NCI-H1417 (cell line): ENCODE data around the gene ADRA2C.

Source experiments
- DNase-seq, 3 experiments: peaks; one replicate each; lab custom pipeline; 2025; lab: John Stamatoyannopoulos, UW

ADRA2C gene

DNA sequence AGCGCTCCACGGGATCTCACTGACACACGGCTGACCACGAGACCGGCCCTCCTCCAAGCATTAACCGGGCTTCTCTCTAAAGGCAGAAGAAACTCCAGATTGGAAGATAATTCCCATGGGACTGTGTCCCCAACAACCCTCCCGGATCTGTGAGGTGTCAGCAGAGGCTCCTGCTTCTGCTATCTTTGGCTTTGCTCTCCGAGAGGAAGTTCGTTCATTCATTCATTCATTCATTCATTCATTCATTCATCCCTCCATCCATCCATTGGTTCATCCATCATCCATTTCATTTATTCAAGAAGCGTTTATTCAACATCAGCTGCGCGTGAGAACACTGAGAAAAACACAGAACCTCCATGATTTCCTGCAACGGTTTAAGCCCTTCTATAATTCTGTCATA is 11.5 kb downstream of the ADRA2C start:
- no peak for DNase-seq

DNA sequence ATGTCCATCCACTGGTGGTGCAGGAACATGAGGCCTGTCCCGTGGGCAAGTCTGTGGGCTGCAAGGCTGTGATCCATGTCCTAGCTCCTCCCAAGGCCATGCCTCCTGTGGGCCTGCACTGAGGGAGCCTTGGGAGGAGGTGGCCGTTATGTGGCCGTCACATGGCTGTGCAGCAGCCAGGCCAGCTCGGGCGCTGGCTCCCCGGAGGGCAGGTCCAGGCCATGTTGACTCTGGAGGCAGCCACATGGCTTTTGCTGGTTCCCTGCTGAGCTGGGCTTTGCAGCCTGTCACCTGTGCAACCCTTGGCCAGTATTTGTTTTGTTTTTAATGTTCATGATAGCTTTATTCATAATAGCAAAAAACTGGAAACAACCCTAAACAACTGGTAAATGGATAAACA is 13.3 kb downstream of the ADRA2C start:
- no peak for DNase-seq

DNA sequence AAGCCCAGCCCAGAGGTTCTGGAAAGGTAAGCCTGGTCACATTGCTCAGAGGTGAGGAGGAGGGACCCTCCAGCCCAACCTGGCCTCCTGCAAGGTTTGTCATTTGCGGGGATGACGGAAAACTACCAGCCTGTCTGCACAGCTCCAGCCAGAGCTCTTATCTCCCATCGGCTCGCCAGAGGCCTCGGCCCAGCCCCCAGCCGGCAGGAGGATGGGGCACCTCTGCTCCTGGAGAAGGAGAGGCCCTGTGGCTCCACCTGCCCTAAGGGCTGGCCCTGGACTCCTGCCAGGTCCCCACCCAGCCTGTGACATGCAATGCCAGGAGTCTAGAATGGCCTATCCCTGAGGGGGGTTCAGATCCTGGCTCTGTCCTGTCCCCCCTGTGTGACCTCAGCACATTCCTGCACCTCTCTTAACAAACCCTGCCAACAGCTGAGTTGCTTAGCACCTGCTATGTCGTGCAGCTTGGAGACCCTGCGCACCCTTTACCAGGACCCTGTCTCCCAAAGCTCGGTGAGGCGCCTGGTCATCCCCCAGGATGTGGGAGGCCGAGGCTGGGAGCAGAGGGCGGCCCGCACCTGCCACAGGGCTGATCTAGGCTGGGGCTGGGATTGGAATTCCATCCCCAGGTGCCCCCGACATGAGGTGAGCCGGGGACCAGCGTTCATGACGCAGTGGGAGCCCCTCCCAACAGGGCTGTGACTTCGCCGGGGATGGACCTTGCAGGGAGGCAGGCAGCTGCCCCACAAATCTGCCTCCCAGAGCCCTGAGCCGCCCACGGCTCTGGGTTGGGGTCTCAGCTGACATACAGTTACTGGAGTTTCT is 14.4 kb downstream of the ADRA2C start:
- peak in 2 of 3 experiments; percentile 43 to 45 for DNase-seq

DNA sequence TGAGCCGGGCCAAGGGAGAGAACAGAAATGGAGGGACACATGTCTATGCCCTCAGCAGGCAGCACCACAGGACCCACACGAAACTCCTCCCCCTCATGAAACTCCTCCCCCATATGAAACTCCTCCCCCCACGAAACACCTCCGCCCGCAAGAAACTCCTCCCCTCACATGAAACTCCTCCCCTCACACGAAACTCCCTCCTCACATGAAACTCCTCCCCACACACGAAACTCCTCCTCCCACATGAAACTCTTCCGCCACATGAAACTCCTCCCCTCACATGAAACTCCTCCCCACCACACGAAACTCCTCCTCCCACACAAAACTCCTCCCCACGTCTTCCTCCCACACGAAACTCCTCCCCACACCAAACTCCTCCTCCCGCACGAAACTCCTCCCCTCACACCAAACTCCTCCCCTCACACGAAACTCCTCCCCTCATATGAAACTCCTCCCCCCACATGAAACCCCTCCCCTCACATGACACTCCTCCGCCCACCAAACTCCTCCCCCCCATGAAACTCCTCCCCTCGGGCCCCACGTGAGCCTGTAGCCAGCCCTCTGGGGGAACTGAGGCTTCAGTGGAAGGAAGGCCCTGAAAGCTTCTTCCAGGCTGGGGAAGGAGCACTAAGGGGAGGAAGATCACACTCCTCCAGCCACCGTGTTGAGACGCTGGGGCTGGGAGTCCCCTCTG is 15.2 kb downstream of the ADRA2C start:
- DNase-seq = no peak

DNA sequence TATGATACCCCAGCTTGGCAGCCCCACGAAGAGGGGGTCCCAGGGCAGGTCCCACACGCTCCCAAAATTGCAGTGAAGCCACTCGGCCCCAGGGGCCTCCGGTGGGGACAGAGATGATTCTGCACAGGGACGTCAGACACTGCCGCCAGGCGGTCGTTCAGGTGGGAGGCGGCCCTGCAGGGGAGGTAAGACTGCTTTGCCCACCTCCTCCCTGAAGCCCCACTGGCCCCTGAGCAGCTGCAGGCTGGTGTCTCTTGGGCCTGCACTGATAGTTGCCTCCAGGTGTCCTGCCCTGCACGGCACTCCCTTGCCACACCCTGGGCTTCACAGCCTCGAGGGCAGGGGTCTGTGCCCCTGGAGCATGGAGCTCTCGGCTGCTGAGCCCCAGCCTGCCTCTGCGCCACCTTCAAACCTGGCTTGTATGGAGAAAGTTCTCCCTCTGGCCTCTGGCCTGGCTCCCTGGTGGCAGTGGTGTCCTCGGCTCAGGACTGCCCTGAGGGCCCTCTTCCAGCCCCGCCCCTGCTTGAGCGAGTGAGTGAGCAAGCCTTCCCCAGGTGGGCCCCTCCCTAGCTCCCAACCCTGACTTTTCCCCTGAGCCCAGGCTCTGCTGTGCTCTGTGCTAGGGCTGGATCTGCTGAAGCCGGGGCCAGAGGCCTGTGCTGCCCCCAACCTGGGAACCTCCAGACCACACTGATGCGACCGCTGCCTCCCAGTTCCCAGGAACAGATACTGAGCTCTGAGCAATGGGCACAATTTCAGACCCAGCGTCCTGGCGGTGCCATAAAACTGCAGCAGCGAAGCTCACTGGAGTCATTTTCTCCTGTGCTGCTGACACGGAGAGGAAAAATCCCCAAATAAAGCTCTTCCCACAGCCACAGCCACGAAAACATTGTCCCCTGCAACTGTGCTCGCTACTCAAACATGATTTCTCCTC is 16.1 kb downstream of the ADRA2C start:
- no peak for DNase-seq

DNA sequence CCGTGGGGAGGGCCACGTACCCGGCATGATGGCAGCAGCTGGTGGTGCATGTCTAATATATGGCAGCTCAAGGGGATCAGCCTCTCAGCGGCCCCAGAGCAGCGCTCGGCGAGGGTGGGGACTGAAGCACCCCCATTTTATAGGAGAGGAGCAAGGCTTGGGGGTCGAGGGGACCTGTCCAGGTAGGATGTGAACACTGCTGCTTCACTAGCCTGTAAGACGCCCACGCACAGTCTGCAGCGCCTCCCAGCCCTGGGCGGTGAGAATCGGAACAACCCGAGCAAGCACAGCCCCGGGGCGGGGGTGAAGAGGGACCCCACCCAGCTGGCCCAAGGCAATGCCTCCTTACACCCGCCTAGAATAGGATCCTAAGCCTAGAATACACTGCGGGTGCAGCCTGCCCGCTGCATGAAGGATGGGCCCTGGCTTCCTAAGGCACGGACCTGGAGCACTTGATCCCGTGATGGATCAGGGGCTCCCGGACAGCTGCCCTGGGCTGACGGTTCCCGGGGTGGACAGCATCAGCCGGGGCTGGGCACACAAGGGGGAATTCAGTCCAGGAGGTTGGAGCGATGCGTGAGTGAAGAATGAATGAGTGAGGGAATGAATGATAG is 17.6 kb downstream of the ADRA2C start:
- DNase-seq = peak in 1 of 3 experiments; percentile 13

DNA sequence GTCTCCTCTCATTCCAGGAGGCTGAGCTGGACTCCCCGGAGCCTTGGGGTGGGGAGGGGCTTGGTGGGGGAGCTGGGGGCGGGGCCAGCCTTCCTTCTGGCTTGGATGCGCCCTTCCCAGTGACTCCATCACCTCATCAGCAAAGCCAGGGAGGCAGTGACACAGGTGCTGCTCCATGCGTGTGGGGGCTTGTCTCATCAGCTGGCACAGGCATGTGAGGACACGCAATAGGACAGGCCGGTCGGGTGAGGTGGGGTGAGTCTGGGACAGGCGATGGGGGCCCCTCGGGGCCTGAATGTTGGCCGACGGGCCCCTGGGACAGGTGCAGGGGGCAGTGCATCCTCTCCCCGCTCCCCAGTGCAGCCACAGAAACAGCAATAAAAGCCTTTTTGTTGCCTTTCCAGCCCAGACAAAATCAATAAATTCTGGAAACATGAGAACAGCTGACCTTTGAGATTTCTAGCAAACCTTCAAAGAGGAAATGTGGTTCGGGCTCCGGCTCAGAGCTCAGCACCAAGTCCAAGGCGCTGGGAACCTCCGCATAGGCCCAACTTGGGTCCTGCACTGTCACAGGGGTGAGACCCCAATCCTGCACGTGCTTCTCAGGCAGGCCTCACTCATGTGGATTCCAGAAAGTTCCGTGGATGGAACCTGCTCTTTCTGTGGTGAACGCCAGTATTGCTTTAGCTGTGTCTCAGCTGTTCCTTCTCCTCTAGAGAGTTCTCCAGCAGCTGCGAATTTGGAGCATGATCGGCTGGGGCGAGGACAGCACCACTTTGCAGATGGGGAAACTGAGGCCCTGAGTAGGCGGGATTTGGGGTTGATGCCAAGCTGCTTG is 18.5 kb downstream of the ADRA2C start:
- DNase-seq = peak in 1 of 3 experiments; percentile 45

DNA sequence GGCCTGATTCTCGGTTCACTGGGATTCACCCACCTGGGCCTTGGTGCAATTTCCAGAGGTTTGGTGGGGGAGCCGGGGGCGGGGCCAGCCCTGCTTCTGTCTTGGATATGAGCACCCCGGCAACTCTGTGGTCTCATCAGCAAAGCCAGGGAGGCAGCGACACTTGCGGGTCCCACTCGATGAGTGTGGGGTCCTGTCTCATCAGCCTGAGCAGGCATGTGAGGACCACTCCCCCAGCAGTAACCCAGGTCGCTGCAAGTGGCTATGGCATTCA is 19.0 kb downstream of the ADRA2C start:
- DNase-seq = no peak

DNA sequence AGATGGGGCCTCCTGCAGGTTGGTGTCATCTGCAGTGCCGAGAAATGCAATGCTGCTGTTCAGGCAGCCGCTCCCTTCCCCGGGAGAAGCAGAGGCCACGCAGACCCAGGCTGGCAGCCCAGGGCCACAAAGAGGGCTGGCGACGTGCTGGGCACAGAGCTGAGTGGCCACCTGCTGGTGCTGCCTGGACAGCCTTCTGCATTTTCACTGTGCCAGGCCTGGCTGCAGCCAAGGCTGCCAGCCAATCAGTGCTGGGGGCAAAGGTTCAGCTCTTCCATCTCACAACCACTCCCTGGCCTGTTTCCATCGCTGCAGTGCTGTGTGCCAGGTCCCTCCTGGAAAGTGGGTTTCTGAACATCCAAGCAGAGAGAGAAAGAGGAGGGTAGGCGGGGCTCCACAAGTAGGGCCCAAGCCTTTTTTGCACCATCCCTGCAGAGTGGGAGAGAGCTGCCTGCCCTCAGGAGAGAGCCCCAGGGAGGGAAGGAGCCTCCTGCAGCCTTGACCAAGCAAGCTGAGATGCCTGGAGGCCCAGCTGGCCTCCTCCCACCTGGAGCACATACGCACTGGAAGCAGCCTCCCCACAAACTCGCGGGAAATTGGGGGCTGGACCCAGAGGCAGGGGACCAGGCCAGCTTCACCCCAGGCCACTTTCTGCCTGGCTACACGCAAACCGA is 20.1 kb downstream of the ADRA2C start:
- DNase-seq = peak in 2 of 3 experiments; percentile 23 to 50

DNA sequence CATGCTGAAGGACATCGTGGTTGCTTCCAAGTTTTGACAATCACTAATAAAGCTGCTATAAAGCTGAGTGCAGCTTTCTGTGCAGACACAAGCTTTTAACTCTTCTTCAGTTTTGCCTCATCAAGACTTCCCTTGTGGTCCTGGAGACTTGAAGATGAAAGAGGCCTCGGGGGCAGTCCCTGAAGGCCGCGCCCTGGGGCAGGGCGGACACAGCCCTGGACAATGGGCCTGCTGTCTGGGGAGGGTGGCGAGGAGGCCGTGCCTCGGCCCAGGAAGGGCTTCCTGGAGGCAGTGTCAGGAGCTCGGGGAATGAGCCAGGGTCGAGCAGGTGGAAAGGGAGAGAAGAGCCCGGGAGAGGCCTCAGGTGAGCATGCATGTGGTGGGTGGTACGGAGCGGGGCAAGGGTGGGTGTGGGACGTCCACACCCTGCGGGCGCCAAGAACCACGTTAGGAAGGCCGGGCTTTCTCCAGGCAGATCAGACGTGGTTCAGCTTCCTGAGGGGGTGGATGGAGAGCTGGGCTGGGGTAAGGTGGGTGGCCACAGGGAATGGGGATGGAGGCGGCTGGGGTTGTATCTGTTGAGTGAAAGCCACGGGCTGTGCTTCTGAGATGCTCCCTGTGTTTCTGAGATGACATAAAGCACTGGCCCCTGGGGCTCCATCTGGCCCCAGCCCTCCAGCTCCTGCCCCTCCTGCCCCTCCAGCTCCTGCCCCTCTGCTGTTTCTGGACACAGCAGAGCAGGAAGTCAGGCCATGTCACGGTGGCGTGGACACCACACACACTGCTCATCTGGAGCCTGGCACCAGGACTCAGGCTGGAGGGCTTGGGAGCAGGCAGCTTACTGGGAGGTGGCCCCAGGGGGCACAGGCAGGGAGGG is 21.5 kb downstream of the ADRA2C start:
- no peak for DNase-seq

DNA sequence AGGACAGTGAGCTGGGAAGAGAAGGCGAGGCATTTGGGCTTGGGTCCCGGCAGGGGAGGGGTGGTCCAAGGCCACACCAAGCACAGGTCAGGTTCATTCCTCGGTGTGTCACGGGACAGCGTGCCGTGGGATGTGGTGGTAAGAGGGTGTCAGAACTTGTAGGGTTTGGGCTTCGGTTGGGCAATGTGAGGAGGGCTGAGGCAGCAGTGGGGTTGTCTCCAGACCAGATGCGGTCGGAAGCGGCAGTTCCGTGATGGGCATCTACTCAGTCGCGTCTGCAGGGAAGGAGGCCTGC is 22.1 kb downstream of the ADRA2C start:
- DNase-seq = no peak

DNA sequence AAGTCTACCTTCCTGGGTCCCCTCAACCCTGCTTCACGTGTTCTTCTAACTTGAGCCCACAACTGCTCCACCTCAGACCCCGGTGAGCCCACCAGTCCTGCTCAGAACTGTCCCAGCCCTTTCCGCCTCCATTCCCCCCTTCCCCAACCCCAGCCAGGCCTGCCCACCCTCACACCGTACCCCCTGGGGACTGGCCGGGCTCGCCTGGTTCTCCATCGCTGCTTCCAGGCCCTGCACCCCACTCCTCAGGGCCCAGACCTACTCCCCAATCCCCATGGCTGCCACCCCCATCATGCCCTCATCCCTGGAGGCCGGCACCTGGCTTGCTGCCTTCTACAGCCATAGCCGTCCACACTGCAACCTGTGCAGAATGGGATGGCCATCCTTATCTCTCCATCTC is 23.4 kb downstream of the ADRA2C start:
- DNase-seq = no peak

DNA sequence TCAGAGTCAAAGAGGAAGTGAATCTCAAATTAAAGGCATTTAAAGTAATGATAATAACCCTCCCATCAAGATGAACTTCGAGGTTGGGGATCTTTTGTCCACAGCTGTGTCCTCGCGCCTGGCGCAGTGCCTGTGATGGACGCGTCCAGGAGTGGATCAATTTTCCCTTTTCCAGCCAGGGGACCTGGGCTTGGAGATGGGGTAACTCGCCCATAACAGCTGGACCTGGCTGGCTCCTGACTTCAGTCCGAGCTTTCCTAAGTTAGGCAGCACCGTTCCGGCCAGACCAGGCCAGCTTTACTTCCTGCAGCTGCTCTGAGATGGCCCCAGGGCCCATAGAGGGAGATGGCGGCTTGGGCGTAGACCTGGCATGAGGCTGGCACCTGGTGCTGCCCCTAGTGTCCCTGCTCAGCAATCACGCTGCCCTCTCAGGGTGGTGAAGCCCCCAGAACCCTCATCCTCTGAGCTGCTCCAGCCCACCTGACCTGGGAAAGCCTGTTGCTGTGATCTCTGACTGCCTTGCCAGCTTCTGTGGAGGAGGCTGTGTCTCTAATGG is 23.9 kb downstream of the ADRA2C start:
- no peak for DNase-seq

DNA sequence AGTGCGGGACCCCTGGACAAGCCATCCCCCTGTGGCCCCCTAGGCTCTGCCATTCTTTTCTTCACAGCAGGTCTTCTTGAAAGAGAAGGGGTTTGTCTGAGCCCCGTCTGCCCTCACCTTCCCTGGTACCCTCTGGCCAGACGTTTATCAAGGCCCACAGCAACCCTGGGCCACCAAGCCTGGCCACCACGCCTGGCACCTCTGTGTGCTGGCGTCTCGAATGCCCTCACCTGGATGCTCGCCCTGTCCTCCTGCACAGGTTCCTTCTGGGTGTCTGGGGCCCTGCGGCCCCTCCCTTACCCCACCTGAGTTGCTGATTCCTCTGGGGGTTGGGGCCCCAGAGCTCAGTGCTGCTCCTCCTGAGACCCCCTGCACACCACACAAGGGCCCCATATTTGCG is 25.1 kb downstream of the ADRA2C start:
- DNase-seq = no peak

DNA sequence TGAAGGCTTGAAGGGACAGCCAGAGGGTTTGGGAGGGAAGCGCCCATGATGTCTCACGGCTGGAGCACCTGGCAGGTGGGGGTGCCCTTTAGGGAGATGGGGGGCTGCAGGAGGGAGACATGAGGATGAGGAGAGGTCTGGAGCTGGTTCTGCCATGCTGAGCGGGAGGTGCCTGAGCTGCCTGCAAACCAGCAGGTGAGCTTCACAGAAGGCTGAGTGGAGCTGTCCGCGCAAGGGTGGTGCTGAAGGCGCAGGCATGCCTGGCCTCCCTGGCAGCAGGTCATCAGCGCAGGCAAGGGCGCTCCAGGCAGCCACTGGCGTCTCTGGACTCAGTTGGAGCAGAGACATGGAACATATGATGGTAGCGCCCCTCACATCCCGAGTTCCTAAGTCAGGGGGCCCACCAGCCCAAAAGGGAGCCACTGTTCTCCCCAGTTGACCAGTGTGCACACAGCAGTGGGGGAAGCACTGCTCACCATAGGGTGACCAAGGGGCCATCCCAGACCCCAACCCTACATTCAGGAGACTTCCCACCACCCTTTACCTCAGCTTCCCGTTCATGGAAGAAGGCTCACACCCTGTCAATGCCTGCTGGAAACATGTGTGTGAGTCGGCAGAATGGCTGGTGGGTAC is 25.8 kb downstream of the ADRA2C start:
- DNase-seq = no peak

DNA sequence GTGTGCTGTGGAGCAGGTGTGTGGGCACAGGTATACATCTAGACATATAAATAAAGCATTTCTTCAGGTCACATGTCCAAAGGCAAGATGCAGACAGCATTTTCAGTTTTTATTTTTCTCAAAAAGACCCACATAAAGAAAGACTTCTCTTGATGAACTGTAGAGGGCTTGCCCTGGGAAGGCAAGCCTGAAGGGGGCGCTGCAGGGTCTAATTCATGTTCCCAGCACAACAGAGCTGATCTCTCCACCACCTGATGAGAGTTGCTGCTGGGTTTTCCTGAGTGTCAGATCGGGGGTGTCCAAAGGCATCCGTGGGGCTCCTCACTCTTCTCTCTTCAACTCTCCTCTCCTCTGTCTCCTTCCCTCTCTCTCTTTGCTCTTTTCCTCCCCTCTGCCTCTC is 26.6 kb downstream of the ADRA2C start:
- no peak for DNase-seq

DNA sequence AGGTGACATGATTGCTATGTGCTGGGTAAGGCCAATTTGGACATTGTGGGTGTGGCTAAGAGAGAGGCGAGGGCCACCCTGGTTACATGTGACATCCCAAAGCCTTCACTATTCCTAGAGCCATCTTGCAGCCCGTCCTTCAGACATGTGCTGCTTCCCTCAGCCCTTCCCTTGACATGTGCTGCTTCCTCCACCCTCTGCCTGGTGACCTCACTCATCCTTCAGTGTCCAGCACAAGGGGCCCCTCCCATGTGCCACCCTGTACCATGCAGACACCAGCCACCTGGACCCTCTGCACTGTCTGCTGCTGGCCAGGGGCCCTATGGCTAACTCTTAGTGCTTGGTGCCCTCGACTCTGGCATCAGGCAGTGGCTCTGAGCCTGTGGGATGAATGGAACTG is 27.4 kb downstream of the ADRA2C start:
- no peak for DNase-seq

DNA sequence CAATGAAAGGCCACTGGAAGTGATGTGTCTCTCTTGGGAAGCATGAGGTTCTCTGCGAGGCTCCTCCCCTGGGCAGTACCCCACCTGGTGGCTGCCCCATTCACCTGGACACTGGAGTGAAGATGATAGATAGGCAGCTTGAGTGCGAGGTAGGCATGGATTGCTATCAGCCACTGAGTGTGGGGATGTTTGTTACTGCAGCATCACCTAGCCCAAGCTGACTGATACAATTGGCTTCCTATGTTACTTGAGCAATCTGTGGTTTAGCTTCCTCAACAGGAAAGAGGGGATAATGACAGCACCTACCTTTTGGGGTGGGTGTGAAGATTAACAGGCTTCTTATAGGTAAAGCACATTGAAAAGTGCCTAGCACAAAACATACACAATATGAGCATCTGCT is 30.8 kb downstream of the ADRA2C start:
- DNase-seq = no peak
